RPMI8226 (cell line): ENCODE data around the gene COL18A1.
"Not testable (repeated sequence)": the region's sequence is repeated elsewhere in the genome, so short reads cannot be mapped to it uniquely, and the experiment has no call there.

ENCODE experiments used
- DNase-seq: peaks from one replicate; pipeline ENCODE4 v3.0.0-alpha.2; 2015

COL18A1 gene

GRCh38 chr21:45525153-45525909, 120.4 kb downstream of the COL18A1 start:
- no peak for DNase-seq

GRCh38 chr21:45525910-45526306, 120.9 kb downstream of the COL18A1 start:
- no peak for DNase-seq

- not testable (repeated sequence) for DNase-seq
Observed at GRCh38 chr21:45527151-45527999, 122.4 kb downstream of the COL18A1 start.

- DNase-seq: no peak
Observed at GRCh38 chr21:45528028-45528705, 123.2 kb downstream of the COL18A1 start.

GRCh38 chr21:45528981-45529784, 124.2 kb downstream of the COL18A1 start:
- DNase-seq: no peak

- no peak for DNase-seq
Observed at GRCh38 chr21:45529785-45530422, 124.9 kb downstream of the COL18A1 start.

GRCh38 chr21:45530423-45531113, 125.6 kb downstream of the COL18A1 start:
- no peak for DNase-seq

- DNase-seq: not testable (repeated sequence)
Observed at GRCh38 chr21:45531114-45531392, 126.1 kb downstream of the COL18A1 start.

GRCh38 chr21:45531393-45532215, 126.6 kb downstream of the COL18A1 start:
- no peak for DNase-seq

GRCh38 chr21:45532826-45533360, 127.9 kb downstream of the COL18A1 start:
- DNase-seq: no peak

- DNase-seq: no peak
Observed at GRCh38 chr21:45533361-45533845, 128.4 kb downstream of the COL18A1 start.

GRCh38 chr21:45533846-45534635, 129.1 kb downstream of the COL18A1 start:
- DNase-seq: no peak

- no peak for DNase-seq
Observed at GRCh38 chr21:45534636-45535331, 129.8 kb downstream of the COL18A1 start.

GRCh38 chr21:45535341-45536081, 130.5 kb downstream of the COL18A1 start:
- DNase-seq: no peak

GRCh38 chr21:45536301-45537081, 131.5 kb downstream of the COL18A1 start:
- no peak for DNase-seq

GRCh38 chr21:45537111-45537745, 132.3 kb downstream of the COL18A1 start:
- no peak for DNase-seq
